GM12878 (cell line): Measurements from ENCODE around the gene ARL5A. TPM values are rescaled to one million over a fixed set of nuclear protein-coding genes. Genes with fewer than 3 reads are reported as not detected.

ENCODE experiments used
- ATF2 ChIP-seq: IDR thresholded peaks from 2 replicates; pipeline ENCODE4 v1.6.1; 2012; ENCODE audit warnings: low read length, inconsistent platforms
- CEBPB ChIP-seq, 2 experiments: fragments of 150-350 bp in 1 of 2; IDR thresholded peaks; 2 replicates each; pipeline ENCODE4 v1.6.1; 2012 to 2014; ENCODE audit warnings: low read depth in 2 of 2, low read length in 2 of 2, borderline replicate concordance in 1 of 2, inconsistent platforms in 1 of 2
- JUNB ChIP-seq: IDR thresholded peaks from 2 replicates; pipeline ENCODE4 v1.6.1; 2016; ENCODE audit warnings: antibody characterized with exemption, mild to moderate bottlenecking
- MEF2A ChIP-seq: IDR thresholded peaks from 2 replicates; pipeline ENCODE4 v1.6.1; 2011; ENCODE audit warnings: low read depth, mild to moderate bottlenecking, low read length, moderate library complexity; ENCODE audit not compliant: insufficient read depth
- MYC ChIP-seq: IDR thresholded peaks from 2 replicates; pipeline ENCODE4 v1.6.1; 2011; ENCODE audit warnings: mild to moderate bottlenecking, low read length, moderate library complexity, inconsistent platforms; ENCODE audit not compliant: insufficient read depth, insufficient replicate concordance, insufficient read length, severe bottlenecking
- polyA plus RNA-seq, 11 experiments: library from polyadenylated mRNA; depleted of rRNA in 4 of 11; unstranded in 6 of 11; stranded (reverse) in 5 of 11; fragments of >200 nt; fragmentation: Nextera tagmentation in 4 of 11; fragmentation: Illumina TruSeq in 1 of 11; extraction: Ambion mirVana in 4 of 11; extraction: Trizol in 1 of 11; gene quantifications; 1 replicate in 1 of 11; 2 replicates in 10 of 11; pipeline versions ENCODE4 v1.2.1 to v1.2.3, GENCODE V29; 2011 to 2016; ENCODE audit warnings: inconsistent platforms in 2 of 11, missing spikeins in 2 of 11, low read depth in 1 of 11
- total RNA-seq, 4 experiments: library from RNA; depleted of rRNA in 3 of 4; stranded (reverse); fragments of >200 nt in 3 of 4; fragmentation: Illumina TruSeq in 1 of 4; extraction: Trizol in 1 of 4; gene quantifications; 2 replicates each; pipeline versions ENCODE4 v1.2.1 to v1.2.3, GENCODE V29; 2013 to 2021
- TF ChIP-seq, protein P1 (sequence below), 3 experiments: IDR thresholded peaks in 2 of 3; conservative IDR thresholded peaks in 1 of 3; 2 replicates each; pipeline ENCODE4 v1.5.1; 2011; ENCODE audit warnings: low read depth in 3 of 3, low read length in 3 of 3, mild to moderate bottlenecking in 3 of 3, control low read depth in 2 of 3, moderate library complexity in 2 of 3, inconsistent platforms in 1 of 3, mixed read lengths in 1 of 3; ENCODE audit not compliant: control insufficient read depth in 2 of 3, insufficient read depth in 1 of 3; ENCODE audit errors: extremely low read depth in 1 of 3
- TF ChIP-seq, protein P2 (sequence below): IDR thresholded peaks from 2 replicates; pipeline ENCODE4 v1.6.1; 2012; ENCODE audit warnings: improper control_type of control experiment, low read depth, low read length; ENCODE audit not compliant: insufficient replicate concordance
- TF ChIP-seq, protein P3 (sequence below): fragments of 450-650 bp; IDR thresholded peaks from 2 replicates; pipeline ENCODE4 v1.6.1; 2017; ENCODE audit warnings: low read depth, mild to moderate bottlenecking, moderate library complexity
- TF ChIP-seq, protein P4 (sequence below): fragments of 450-650 bp; IDR thresholded peaks from 2 replicates; pipeline ENCODE4 v1.6.1; 2018; ENCODE audit warnings: borderline replicate concordance, mild to moderate bottlenecking; ENCODE audit not compliant: partially characterized antibody

ARL5A gene
- total and polyA plus RNA-seq, 10 of the 15 experiments (the other 5 are each of a cell fraction or from before 2014, with no cell fraction given): 9.4 to 52.9 (median 32.0) TPM

DNA sequence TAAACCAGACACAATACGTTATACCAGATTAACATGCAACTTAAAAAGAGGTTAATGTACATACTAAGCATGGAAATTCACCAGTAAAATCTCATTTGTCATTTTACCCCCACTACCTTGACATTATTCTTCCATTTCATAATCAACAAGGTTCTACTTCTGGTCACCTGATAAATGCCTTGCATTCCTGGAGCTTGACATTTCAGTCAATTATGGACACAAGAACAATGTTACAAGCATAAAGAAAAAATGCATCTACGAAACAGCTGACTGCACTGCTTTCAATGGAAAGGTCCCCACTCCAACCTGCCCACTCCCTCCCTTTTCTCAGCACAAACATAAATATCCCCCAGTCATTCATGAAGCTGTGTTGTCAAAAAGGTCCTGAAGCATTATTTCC, 31.4 kb downstream of the ARL5A start (continued):
- TF ChIP-seq, protein P1, sequence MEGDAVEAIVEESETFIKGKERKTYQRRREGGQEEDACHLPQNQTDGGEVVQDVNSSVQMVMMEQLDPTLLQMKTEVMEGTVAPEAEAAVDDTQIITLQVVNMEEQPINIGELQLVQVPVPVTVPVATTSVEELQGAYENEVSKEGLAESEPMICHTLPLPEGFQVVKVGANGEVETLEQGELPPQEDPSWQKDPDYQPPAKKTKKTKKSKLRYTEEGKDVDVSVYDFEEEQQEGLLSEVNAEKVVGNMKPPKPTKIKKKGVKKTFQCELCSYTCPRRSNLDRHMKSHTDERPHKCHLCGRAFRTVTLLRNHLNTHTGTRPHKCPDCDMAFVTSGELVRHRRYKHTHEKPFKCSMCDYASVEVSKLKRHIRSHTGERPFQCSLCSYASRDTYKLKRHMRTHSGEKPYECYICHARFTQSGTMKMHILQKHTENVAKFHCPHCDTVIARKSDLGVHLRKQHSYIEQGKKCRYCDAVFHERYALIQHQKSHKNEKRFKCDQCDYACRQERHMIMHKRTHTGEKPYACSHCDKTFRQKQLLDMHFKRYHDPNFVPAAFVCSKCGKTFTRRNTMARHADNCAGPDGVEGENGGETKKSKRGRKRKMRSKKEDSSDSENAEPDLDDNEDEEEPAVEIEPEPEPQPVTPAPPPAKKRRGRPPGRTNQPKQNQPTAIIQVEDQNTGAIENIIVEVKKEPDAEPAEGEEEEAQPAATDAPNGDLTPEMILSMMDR (IDR thresholded peaks at IDR 0.05 in 2 of 3, conservative IDR thresholded peaks at IDR 0.05 in 1 of 3; ENCODE audit: control insufficient read depth in 2 of 3, extremely low read depth in 1 of 3, insufficient read depth in 1 of 3, low read depth in 3 of 3, low read length in 3 of 3): no peak
- TF ChIP-seq, protein P2, sequence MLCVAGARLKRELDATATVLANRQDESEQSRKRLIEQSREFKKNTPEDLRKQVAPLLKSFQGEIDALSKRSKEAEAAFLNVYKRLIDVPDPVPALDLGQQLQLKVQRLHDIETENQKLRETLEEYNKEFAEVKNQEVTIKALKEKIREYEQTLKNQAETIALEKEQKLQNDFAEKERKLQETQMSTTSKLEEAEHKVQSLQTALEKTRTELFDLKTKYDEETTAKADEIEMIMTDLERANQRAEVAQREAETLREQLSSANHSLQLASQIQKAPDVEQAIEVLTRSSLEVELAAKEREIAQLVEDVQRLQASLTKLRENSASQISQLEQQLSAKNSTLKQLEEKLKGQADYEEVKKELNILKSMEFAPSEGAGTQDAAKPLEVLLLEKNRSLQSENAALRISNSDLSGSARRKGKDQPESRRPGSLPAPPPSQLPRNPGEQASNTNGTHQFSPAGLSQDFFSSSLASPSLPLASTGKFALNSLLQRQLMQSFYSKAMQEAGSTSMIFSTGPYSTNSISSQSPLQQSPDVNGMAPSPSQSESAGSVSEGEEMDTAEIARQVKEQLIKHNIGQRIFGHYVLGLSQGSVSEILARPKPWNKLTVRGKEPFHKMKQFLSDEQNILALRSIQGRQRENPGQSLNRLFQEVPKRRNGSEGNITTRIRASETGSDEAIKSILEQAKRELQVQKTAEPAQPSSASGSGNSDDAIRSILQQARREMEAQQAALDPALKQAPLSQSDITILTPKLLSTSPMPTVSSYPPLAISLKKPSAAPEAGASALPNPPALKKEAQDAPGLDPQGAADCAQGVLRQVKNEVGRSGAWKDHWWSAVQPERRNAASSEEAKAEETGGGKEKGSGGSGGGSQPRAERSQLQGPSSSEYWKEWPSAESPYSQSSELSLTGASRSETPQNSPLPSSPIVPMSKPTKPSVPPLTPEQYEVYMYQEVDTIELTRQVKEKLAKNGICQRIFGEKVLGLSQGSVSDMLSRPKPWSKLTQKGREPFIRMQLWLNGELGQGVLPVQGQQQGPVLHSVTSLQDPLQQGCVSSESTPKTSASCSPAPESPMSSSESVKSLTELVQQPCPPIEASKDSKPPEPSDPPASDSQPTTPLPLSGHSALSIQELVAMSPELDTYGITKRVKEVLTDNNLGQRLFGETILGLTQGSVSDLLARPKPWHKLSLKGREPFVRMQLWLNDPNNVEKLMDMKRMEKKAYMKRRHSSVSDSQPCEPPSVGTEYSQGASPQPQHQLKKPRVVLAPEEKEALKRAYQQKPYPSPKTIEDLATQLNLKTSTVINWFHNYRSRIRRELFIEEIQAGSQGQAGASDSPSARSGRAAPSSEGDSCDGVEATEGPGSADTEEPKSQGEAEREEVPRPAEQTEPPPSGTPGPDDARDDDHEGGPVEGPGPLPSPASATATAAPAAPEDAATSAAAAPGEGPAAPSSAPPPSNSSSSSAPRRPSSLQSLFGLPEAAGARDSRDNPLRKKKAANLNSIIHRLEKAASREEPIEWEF: no peak
- TF ChIP-seq, protein P3, sequence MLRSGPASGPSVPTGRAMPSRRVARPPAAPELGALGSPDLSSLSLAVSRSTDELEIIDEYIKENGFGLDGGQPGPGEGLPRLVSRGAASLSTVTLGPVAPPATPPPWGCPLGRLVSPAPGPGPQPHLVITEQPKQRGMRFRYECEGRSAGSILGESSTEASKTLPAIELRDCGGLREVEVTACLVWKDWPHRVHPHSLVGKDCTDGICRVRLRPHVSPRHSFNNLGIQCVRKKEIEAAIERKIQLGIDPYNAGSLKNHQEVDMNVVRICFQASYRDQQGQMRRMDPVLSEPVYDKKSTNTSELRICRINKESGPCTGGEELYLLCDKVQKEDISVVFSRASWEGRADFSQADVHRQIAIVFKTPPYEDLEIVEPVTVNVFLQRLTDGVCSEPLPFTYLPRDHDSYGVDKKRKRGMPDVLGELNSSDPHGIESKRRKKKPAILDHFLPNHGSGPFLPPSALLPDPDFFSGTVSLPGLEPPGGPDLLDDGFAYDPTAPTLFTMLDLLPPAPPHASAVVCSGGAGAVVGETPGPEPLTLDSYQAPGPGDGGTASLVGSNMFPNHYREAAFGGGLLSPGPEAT: no peak
- TF ChIP-seq MEF2A: no peak
- TF ChIP-seq ATF2: no peak
- no peak for TF ChIP-seq MYC
- TF ChIP-seq, protein P4, sequence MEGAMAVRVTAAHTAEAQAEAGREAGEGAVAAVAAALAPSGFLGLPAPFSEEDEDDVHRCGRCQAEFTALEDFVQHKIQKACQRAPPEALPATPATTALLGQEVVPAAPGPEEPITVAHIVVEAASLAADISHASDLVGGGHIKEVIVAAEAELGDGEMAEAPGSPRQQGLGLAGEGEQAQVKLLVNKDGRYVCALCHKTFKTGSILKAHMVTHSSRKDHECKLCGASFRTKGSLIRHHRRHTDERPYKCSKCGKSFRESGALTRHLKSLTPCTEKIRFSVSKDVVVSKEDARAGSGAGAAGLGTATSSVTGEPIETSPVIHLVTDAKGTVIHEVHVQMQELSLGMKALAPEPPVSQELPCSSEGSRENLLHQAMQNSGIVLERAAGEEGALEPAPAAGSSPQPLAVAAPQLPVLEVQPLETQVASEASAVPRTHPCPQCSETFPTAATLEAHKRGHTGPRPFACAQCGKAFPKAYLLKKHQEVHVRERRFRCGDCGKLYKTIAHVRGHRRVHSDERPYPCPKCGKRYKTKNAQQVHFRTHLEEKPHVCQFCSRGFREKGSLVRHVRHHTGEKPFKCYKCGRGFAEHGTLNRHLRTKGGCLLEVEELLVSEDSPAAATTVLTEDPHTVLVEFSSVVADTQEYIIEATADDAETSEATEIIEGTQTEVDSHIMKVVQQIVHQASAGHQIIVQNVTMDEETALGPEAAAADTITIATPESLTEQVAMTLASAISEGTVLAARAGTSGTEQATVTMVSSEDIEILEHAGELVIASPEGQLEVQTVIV: no peak
- TF ChIP-seq CEBPB (IDR thresholded peaks at IDR 0.05; ENCODE audit: borderline replicate concordance in 1 of 2, low read depth in 2 of 2, low read length in 2 of 2): no peak
- no peak for TF ChIP-seq JUNB
